GM12892 (cell line): ENCODE data around the gene WWC2.

ENCODE experiments used
- POLR2A ChIP-seq: IDR thresholded peaks from 2 replicates; pipeline ENCODE4 v1.6.1; 2011; ENCODE audit warnings: low read depth, low read length, control low read depth
- TAF1 ChIP-seq: IDR thresholded peaks from 2 replicates; pipeline ENCODE4 v1.6.1; 2011; ENCODE audit warnings: low read depth, mild to moderate bottlenecking, control low read depth, low read length, borderline replicate concordance

GRCh38 chr4:183136855-183137254 is 37.8 kb downstream of the WWC2 start:
- TF ChIP-seq TAF1, result no peak
- TF ChIP-seq POLR2A, result no peak
